GM21360 (cell line): ENCODE data around the gene DHODH.
"Not testable (repeated sequence)": the region's sequence is repeated elsewhere in the genome, so short reads cannot be mapped to it uniquely, and the experiment has no call there.

Experiments
- ATAC-seq: cut with Tn5 transposase; IDR thresholded peaks from one replicate; pipeline ENCODE4 v1.9.1; 2021; ENCODE audit warnings: mild to moderate bottlenecking, moderate library complexity; ENCODE audit not compliant: unreplicated experiment

DHODH gene

DNA sequence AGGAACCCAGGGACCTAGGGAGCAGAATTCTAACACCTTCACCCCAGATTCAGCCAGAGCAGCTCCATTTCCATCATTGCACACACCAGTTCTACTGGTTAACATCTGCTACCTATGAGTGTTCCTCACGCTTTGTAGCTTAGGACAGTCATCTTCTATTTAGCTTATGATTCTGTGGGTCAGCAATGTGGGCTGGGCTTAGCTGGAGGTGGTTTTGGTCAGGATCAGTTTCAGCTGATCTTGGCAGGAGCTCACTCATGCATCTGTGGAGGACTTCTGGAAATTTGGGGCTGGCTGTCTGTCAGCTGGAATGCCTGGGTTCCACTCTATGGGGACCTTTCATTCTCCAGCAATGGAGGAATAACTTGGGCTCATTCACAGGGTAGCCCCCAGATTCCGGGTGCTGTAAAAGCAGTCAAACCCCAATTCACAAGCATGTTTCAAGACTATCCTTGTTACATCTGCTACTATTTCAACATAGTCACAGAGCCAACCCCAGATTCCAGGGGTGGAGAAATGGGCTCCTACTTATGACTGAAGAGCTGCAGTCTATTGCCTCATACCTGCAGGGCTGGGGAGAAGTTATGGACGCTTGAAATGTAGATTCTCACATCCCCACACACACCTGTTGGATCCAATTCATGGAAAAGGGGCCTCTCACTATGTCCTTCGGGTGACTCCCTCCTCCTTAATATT is 42.4 kb downstream of the DHODH start:
- no peak for ATAC-seq

DNA sequence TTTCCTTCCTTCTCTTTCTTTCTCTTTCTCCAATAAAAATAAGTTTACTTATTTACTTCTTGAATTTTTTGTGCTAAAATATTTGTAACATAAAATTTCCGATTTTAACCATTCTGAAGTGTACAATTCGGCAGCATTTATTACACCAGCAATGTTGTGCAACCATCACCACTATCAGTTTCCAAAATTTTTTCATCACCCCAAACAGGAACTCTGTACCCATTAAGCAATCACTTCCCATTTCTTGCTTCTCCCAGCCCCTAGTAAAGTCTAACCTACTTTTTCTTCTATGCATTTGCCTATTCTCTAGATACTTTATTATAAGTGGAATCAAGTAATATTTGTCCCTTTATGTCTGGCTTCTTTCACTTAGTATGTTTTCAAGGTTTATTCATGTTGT is 43.3 kb downstream of the DHODH start:
- ATAC-seq: no peak

DNA sequence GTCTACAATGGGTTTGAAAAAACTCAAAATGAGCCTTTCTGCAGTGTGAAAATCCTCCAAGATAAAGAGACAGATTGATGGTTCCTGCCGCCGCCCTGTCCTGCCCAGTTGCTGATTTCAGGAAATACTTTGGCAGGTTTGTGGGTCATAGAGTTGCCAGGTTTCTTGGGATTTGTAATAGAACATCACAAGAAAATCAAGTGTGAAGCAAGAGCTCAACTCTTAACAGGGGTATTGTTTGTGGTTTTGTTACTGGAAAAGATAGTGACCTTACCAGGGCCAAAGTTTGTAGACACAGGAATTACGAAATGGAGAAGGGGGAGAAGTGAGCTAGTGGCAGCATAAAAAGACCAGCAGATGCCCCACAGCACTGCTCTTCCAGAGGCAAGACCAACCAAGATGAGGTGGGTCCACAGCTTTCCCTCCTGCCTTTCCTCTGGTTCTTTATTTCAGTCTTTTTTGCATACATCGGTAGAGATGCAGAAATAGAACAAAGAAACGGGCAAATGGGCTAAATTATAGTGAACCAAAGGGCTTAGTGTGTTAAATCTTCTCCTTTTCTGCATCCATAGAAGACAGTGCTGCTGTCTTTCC is 45.8 kb downstream of the DHODH start, which contains the start of gene HP:
TSS of gene HP (plus strand) at position 252 of the 594 bp plus-strand sequence. CDS start at position 400, 148 bp downstream.
- ATAC-seq: not testable (repeated sequence)

DNA sequence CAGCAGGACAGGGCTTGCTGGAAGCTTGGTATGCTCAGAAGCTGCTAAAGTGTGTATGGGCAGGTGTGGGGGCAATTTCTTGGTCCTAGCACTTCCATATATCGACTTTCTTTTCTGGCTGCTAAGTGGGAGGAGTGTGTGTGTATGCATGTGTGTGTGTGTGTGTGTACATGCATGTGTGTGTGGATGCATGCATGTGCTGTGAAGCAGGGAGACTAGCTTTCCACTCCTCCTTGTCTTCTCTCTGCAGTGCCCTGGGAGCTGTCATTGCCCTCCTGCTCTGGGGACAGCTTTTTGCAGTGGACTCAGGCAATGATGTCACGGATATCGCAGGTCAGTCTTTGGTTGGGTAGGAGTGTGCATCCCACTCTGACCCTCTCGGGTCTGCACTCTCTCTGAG is 47.4 kb downstream of the DHODH start:
- ATAC-seq: no peak

DNA sequence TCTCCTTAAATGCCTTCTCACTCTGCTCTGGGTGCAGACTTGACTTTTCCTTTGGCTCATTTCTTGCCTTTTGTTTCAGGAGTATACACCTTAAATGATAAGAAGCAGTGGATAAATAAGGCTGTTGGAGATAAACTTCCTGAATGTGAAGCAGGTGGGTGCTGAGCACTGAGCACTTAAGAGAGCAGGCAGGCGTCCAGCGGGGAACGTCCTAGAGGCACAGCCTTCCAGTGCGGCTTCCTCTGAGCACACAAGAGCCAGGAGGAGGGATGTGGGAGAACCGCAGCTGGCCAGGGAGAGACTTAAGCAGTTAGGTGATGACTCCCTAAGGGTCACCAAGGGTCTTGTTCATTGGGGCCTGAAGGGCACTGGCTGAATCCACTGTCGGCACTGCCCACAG is 48.8 kb downstream of the DHODH start:
- ATAC-seq: not testable (repeated sequence)

DNA sequence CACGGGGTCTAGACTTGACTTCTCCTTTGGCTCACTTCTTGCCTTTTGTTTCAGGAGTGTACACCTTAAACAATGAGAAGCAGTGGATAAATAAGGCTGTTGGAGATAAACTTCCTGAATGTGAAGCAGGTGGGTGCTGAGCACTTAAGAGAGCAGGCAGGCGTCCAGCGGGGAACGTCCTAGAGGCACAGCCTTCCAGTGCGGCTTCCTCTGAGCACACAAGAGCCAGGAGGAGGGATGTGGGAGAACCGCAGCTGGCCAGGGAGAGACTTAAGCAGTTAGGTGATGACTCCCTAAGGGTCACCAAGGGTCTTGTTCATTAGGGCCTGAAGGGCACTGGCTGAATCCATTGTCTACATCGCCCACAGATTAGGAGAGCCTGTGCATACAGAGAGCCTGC is 50.5 kb downstream of the DHODH start:
- ATAC-seq: not testable (repeated sequence)

DNA sequence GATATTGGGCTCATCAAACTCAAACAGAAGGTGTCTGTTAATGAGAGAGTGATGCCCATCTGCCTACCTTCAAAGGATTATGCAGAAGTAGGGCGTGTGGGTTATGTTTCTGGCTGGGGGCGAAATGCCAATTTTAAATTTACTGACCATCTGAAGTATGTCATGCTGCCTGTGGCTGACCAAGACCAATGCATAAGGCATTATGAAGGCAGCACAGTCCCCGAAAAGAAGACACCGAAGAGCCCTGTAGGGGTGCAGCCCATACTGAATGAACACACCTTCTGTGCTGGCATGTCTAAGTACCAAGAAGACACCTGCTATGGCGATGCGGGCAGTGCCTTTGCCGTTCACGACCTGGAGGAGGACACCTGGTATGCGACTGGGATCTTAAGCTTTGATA is 51.9 kb downstream of the DHODH start:
- ATAC-seq: no peak

DNA sequence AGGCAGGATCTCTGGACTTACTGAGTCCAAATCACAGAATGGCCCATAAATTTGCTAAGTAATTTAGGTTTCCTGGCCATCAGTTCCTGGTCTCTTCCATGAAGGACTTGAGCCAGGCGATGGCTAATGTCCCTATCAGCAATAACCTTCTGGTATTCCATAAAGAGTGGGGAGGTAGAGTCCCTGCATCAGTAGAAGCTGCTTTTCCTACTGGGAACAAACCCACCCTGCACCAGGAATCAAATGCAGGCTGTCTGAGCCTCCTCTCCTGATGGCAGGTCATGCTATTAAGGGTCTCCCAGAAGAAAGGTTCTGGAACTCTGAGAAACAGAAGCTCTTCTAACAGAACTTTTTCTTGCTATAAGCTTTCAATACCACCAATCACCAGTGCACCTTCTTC is 53.0 kb downstream of the DHODH start:
- ATAC-seq: no peak

DNA sequence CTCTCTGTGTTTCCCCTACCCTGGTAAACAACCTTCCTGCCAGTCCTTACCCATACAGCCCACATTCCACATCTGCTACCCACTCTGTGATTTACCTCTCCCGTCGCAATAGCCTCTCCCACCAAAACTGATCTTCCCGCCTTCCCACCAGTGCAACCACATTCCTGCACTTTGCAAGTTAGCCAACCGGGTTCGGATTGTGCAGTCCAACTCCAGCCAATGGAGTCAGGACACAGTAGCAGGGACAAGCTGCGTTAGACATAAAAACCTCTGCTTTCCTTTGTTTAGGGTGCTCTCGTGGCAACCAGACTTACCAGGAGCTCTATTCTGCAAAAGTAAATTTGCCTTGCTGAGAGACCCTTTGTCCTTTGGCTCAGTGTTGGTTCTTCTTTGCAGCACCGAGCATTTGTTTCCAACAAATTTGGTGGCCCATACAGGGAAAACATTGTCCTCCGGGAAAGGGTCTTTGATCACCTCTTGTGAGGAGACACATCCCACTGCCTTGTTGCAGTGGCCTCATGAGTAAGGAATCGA is 55.9 kb downstream of the DHODH start:
- no peak for ATAC-seq

DNA sequence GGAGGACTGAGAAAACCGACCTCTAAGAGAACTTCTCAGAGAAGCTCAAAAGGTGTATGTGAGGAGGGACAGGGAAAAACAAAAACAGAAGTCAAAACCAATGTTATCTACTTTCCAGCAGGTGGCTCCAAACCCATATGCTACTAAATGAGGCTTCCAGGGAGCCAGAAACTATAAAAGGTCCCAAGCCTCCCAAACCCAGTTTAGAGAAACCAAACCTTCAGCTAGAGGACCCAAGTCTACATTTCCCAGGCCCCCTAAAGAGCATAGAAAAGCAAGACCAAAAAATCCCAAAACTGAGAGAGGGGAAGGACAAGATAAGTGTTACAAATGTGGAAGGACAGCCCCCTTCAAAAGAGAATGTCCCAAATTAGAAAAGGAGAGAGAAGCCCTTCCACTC is 58.2 kb downstream of the DHODH start:
- no peak for ATAC-seq

DNA sequence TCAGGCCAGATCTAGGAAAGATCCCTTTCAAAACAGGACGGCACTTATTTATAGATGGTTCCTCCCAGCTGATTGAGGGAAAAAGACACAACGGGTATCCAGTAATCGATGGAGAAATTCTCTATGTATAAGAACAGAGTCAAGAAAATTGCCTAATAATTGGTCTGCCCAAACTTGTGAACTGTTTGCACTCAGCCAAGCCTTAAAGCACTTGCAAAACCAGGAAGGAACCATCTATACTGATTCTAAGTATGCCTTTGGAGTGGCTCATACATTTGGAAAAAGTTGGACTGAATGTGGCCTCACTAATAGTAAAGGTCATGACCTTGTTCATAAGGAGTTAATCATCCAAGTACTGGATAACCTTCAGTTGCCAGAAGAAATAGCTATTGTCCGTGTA is 60.4 kb downstream of the DHODH start:
- no peak for ATAC-seq

DNA sequence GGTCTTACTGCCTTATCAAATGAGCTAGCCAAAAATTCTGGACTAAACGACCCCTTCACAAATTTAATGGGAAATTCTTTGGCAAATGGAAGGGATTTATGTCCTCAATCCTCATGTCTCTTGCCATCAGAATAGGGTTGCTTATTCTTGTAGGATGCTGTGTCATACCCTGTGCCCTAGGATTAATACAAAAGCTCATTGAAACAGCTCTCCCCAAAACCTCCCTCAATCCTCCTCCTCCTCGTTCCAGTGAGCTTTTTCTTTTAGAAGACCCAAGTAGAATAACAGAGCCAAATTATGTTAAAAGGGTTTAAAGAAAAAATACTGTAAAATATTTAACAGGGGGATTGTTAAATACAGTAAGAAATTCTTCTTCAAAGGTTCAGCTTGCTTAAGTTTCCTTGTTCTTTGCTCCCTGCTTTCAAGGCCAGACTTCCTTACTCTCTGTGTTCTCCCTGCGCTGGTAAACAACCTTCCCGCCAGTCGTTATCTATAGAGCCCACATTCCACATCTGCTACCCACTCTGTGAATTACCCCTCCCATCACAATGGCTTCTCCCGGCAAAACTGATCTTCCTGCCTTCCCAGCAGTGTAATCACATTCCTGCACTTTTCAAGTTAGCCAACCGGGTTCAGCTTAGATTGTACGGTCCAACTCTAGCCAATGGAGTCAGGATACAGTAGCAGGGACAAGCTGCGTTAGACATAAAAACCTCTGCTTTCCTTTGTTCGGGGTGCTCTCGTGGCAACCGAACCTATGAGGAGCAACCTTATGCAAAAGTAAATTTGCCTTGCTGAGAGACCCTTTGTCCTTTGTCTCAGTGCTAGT is 64.2 kb downstream of the DHODH start:
- ATAC-seq: no peak

DNA sequence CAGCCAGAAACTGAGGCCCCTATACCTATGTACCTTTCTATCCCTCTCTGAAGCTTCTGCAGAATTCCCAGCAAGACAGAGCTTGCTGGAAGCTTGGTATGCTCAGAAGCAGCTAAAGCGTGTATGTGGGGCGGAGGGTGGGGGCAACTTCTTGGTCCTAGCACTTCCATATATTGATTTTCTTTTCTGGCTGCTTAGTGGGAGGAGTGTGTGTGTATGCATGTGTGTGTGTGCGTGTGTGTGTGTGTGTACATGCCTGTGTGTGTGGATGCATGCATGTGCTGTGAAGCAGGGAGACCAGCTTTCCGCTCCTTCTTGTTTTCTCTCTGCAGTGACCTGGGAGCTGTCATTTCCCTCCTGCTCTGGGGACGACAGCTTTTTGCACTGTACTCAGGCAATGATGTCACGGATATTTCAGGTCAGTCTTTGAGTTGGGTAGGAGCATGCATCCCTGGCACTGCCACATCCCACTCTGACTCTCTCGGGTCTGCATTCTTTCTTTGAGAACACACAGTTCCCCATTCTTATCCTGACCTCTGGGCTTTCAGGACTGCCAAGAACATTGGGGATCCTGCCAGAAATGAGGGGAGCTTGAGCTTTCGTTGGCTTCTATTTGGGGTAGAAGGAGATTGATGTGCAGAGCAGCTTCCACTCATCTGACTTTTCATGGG is 65.2 kb downstream of the DHODH start:
- no peak for ATAC-seq

DNA sequence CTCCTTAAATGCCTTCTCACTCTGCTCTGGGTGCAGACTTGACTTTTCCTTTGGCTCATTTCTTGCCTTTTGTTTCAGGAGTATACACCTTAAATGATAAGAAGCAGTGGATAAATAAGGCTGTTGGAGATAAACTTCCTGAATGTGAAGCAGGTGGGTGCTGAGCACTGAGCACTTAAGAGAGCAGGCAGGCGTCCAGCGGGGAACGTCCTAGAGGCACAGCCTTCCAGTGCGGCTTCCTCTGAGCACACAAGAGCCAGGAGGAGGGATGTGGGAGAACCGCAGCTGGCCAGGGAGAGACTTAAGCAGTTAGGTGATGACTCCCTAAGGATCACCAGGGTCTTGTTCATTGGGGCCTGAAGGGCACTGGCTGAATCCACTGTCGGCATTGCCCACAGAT is 66.5 kb downstream of the DHODH start:
- ATAC-seq: not testable (repeated sequence)
